ENCODE results near the gene HJV. TPM values are rescaled to one million over a fixed set of nuclear protein-coding genes. Genes with fewer than 3 reads are reported as not detected.
"Not testable (repeated sequence)": the region's sequence is repeated elsewhere in the genome, so short reads cannot be mapped to it uniquely, and the experiment has no call there.

Gene HJV
- total and polyA plus RNA-seq, 2 of the 13 experiments (the other 11 are each of a cell fraction or from before 2014, with no cell fraction given), result 0.18 TPM; not detected in 1

GRCh38 chr1:146029117-146029516, 7.6 kb upstream of the HJV start (continued):
- TF ChIP-seq RERE (CRISPR knock-in tag; IDR thresholded peaks at IDR 0.05; ENCODE audit: low read depth), result no peak

DNA sequence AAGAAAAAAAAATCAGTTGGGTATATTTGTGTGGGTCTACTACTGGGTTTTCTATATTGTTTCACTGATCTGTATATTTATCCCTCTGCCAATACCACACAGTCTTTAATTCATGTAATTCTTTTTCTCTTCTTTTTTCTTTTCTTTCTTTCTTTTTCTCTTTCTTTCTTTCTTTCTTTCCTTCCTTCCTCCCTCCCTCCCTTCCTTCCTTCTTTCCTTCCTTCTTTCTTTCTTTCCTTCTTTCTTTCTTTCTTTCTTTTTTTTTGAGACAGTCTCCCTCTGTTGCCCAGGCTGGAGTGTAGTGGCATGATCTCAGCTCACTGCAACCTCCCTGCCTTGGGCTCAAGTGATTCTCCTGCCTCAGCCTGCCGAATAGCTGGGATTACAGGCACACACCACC, 5.1 kb upstream of the HJV start:
- DNase-seq (ENCODE audit: low spot score); CTCF ChIA-PET (ENCODE audit: low intra/inter-chr PET ratio, low total read pairs): not testable (repeated sequence)

GRCh38 chr1:146025787-146026495, 4.4 kb upstream of the HJV start:
- H3K4me3 ChIP-seq (replicated peaks in 1 of 3; ENCODE audit: insufficient read depth in 1 of 3, low read depth in 2 of 3, low read length in 3 of 3); FAIRE-seq; H3K9ac ChIP-seq (ENCODE audit: insufficient read depth, low read depth, low read length); H3K79me2 ChIP-seq (ENCODE audit: insufficient read depth, low read length); H3K36me3 ChIP-seq (replicated peaks in 1 of 2; ENCODE audit: control insufficient read depth in 1 of 2, insufficient read depth in 2 of 2, low read length in 2 of 2); H2AFZ ChIP-seq (ENCODE audit: low read length); BruUV-seq (replicated peaks); in situ Hi-C loops (cut with HindIII; ENCODE audit: extremely low pct_ligation_motif_present, low pct_unique_long_range_greater_than_20kb); H3K27ac ChIP-seq (ENCODE audit: extremely low read length, insufficient read depth, low read length); CTCF ChIA-PET (ENCODE audit: low intra/inter-chr PET ratio, low total read pairs); ATAC-seq; H3K4me2 ChIP-seq (ENCODE audit: low read depth, low read length); DNase-seq (ENCODE audit: low spot score); H3K9me3 ChIP-seq (ENCODE audit: low read length); H3K27me3 ChIP-seq (ENCODE audit: control insufficient read depth in 1 of 2, insufficient read depth in 2 of 2, low read length in 2 of 2); POLR2A ChIA-PET; intact Hi-C loops (cut with micrococcal nuclease; ENCODE audit: unreplicated experiment); H4K20me1 ChIP-seq (ENCODE audit: insufficient read depth, low read length): not testable (repeated sequence)
- H3K4me1 ChIP-seq (ENCODE audit: insufficient read depth, low read length), result peaks cover 14% of the 10 kb centered on the region
- WGBS (ENCODE audit: low lambda C conversion rate), result 53% methylated on average over 2 of the region's 2 CpGs

More for the DNA sequence above, 5.1 kb upstream of the HJV start:
- H3K4me2 ChIP-seq (ENCODE audit: low read depth, low read length); H3K9me3 ChIP-seq (ENCODE audit: low read length); H3K79me2 ChIP-seq (ENCODE audit: insufficient read depth, low read length); in situ Hi-C loops (cut with HindIII; ENCODE audit: extremely low pct_ligation_motif_present, low pct_unique_long_range_greater_than_20kb); H3K27me3 ChIP-seq (ENCODE audit: control insufficient read depth in 1 of 2, insufficient read depth in 2 of 2, low read length in 2 of 2); H3K4me3 ChIP-seq (replicated peaks in 1 of 3; ENCODE audit: insufficient read depth in 1 of 3, low read depth in 2 of 3, low read length in 3 of 3); ATAC-seq; BruUV-seq (replicated peaks); H2AFZ ChIP-seq (ENCODE audit: low read length); H3K27ac ChIP-seq (ENCODE audit: extremely low read length, insufficient read depth, low read length); POLR2A ChIA-PET; FAIRE-seq; H4K20me1 ChIP-seq (ENCODE audit: insufficient read depth, low read length); H3K9ac ChIP-seq (ENCODE audit: insufficient read depth, low read depth, low read length); intact Hi-C loops (cut with micrococcal nuclease; ENCODE audit: unreplicated experiment); H3K36me3 ChIP-seq (replicated peaks in 1 of 2; ENCODE audit: control insufficient read depth in 1 of 2, insufficient read depth in 2 of 2, low read length in 2 of 2): not testable (repeated sequence)
- peaks cover 14% of the 10 kb centered on the region for H3K4me1 ChIP-seq (ENCODE audit: insufficient read depth, low read length)
- WGBS (ENCODE audit: low lambda C conversion rate), result 81% methylated on average over 1 of the region's 1 CpG
